IPS DF 19.7 (cell line): Measurements from ENCODE around the gene SLC38A9.

Experiments used
- DNase-seq: peaks from one replicate; pipeline ENCODE4 v3.0.0-alpha.2; 2013; ENCODE audit warnings: low read depth, low spot score

Gene SLC38A9

GRCh38 chr5:55657443-55657842 lies 54.7 kb downstream of the SLC38A9 start:
- DNase-seq = no peak

GRCh38 chr5:55650386-55650785 lies 61.7 kb downstream of the SLC38A9 start:
- DNase-seq = no peak

- DNase-seq = no peak
These were observed 62.2 kb downstream of the SLC38A9 start for GRCh38 chr5:55649963-55650362.

GRCh38 chr5:55645304-55645703 lies 66.8 kb downstream of the SLC38A9 start:
- DNase-seq = no peak

- DNase-seq = no peak
These were observed 73.7 kb downstream of the SLC38A9 start for GRCh38 chr5:55638455-55638854.

- DNase-seq = no peak
These were observed 74.1 kb downstream of the SLC38A9 start for GRCh38 chr5:55638051-55638450.

GRCh38 chr5:55636683-55637082 lies 75.4 kb downstream of the SLC38A9 start:
- no peak for DNase-seq

- no peak for DNase-seq
These were observed 75.9 kb downstream of the SLC38A9 start for GRCh38 chr5:55636177-55636576.

GRCh38 chr5:55634866-55635265 lies 77.3 kb downstream of the SLC38A9 start:
- no peak for DNase-seq

GRCh38 chr5:55634209-55634805 lies 77.8 kb downstream of the SLC38A9 start:
- no peak for DNase-seq

- no peak for DNase-seq
These were observed 78.4 kb downstream of the SLC38A9 start for GRCh38 chr5:55633574-55634208.

- no peak for DNase-seq
These were observed 82.3 kb downstream of the SLC38A9 start for GRCh38 chr5:55629815-55630214.

GRCh38 chr5:55626790-55627189 lies 85.3 kb downstream of the SLC38A9 start:
- no peak for DNase-seq

- DNase-seq = no peak
These were observed 86.2 kb downstream of the SLC38A9 start for GRCh38 chr5:55625913-55626312.

GRCh38 chr5:55625589-55625909 lies 86.6 kb downstream of the SLC38A9 start:
- DNase-seq = peak; percentile 40

- no peak for DNase-seq
These were observed 87.1 kb downstream of the SLC38A9 start for GRCh38 chr5:55624841-55625588.

GRCh38 chr5:55623789-55624188 lies 88.3 kb downstream of the SLC38A9 start:
- DNase-seq = no peak

- no peak for DNase-seq
These were observed 89.7 kb downstream of the SLC38A9 start for GRCh38 chr5:55622460-55622859.

GRCh38 chr5:55621229-55621628 lies 90.9 kb downstream of the SLC38A9 start:
- DNase-seq = no peak

- DNase-seq = no peak
These were observed 91.4 kb downstream of the SLC38A9 start for GRCh38 chr5:55620766-55621160.

GRCh38 chr5:55620009-55620765 lies 91.9 kb downstream of the SLC38A9 start:
- no peak for DNase-seq

GRCh38 chr5:55618318-55618717 lies 93.8 kb downstream of the SLC38A9 start:
- no peak for DNase-seq
